ENCODE results near the gene ZNF407. TPM values are rescaled to one million over a fixed set of nuclear protein-coding genes. Genes with fewer than 3 reads are reported as not detected.

The ZNF407 gene
- total RNA-seq, 1 experiment from 2014 or later, result 7.6 TPM

DNA sequence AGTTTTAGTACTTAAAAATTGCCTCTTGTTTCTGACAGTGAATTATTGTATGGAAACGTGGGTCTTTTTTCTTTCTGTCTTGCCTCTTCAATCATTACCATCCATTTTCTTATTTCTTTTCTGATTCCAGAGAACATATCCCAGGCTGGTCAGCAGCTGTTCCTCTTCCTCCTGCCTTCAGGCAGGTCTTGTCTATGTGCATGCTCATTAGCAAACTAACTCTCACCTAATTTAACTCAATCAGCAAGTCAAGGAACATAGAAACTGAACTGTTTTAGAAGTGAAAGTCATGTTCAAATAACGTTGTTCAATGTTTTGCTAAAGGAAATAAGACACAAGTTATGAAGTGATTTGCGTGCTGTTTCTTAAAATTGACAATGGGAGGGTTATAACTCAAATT lies 369.8 kb downstream of the ZNF407 start:
- ATAC-seq, result no peak
- TF ChIP-seq ELF1 (IDR thresholded peaks at IDR 0.05; ENCODE audit: borderline replicate concordance, low read depth), result no peak
- Histone ChIP-seq H3K27me3 (ENCODE audit: insufficient read depth, low read length) (no peaks in the 10 kb centered on the region), H3K4me1 (ENCODE audit: control insufficient read depth in 1 of 2, insufficient read depth in 2 of 2, low read length in 2 of 2) (no peaks in the 10 kb centered on the region), H3K9ac (ENCODE audit: low read length) (no peak overlapping the region), H3K9me3 (ENCODE audit: control insufficient read depth in 1 of 2, insufficient read depth in 1 of 2, low read depth in 1 of 2, low read length in 2 of 2) (no peaks in the 10 kb centered on the region), H3K4me2 (ENCODE audit: low read length) (no peak overlapping the region), H3K36me3 (ENCODE audit: control insufficient read depth in 1 of 2, insufficient read depth in 2 of 2, low read length in 2 of 2) (no peaks in the 10 kb centered on the region), H3K9me2 (ENCODE audit: insufficient read depth) (no peaks in the 10 kb centered on the region), H3K79me2 (ENCODE audit: insufficient read depth, low read length) (no peaks in the 10 kb centered on the region), H3K4me3 (replicated peaks in 1 of 2; ENCODE audit: low read depth in 1 of 2, low read length in 2 of 2) (no peak overlapping the region), H2AFZ (ENCODE audit: low read depth, low read length, poor library complexity, severe bottlenecking) (no peak overlapping the region), H3K27ac (ENCODE audit: low read depth, low read length) (no peak overlapping the region), H4K20me1 (ENCODE audit: insufficient read depth) (no peaks in the 10 kb centered on the region)
- ChIA-PET CTCF (no interaction called here), RAD21 (ENCODE audit: low non-redundant PET in 1 of 2, low total read pairs in 2 of 2, uncharacterized antibody in 2 of 2, unreplicated experiment in 2 of 2) (no interaction called here), POLR2A (no interaction called here)
- intact Hi-C loops (cut with micrococcal nuclease), result no loop called here
- BruUV-seq (replicated peaks), result no TSS peak
- DNase-seq (ENCODE audit: low read depth, low spot score), result no peak

DNA sequence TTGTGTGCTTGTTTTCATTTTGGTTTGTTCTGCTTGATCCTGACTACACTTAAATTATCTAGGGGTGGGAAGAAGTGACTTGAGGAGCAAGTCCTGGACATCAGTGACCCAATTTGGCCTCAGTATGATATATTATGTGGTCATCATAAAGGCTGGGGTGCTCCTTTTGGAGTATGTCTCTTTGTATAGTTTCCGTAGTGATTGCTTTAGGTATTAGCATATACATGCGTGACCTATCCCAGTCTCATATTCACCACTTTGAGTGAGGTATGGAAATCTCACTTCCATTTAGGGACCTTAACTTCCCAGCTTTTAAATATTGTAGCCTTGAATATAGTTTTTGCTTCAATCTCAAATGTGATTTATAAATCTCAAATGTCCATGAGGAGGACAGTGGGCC lies 370.3 kb downstream of the ZNF407 start:
- H3K36me3 ChIP-seq (ENCODE audit: control insufficient read depth in 1 of 2, insufficient read depth in 2 of 2, low read length in 2 of 2), result no peaks in the 10 kb centered on the region
- H3K4me1 ChIP-seq (ENCODE audit: control insufficient read depth in 1 of 2, insufficient read depth in 2 of 2, low read length in 2 of 2), result no peaks in the 10 kb centered on the region
- H4K20me1 ChIP-seq (ENCODE audit: insufficient read depth), result no peaks in the 10 kb centered on the region
- H3K79me2 ChIP-seq (ENCODE audit: insufficient read depth, low read length), result no peaks in the 10 kb centered on the region
- ChIA-PET CTCF (no interaction called here), POLR2A (no interaction called here), RAD21 (ENCODE audit: low non-redundant PET in 1 of 2, low total read pairs in 2 of 2, uncharacterized antibody in 2 of 2, unreplicated experiment in 2 of 2) (no interaction called here)
- H3K9ac ChIP-seq (ENCODE audit: low read length), result no peak overlapping the region
- DNase-seq (ENCODE audit: low read depth, low spot score) (no peak), ATAC-seq (no peak)
- H3K9me2 ChIP-seq (ENCODE audit: insufficient read depth), result no peaks in the 10 kb centered on the region
- H3K27ac ChIP-seq (ENCODE audit: low read depth, low read length), result no peak overlapping the region
- no peaks in the 10 kb centered on the region for H3K27me3 ChIP-seq (ENCODE audit: insufficient read depth, low read length)
- no peak overlapping the region for H2AFZ ChIP-seq (ENCODE audit: low read depth, low read length, poor library complexity, severe bottlenecking)
- no TSS peak for BruUV-seq (replicated peaks)
- no peak overlapping the region for H3K4me2 ChIP-seq (ENCODE audit: low read length)
- H3K9me3 ChIP-seq (ENCODE audit: control insufficient read depth in 1 of 2, insufficient read depth in 1 of 2, low read depth in 1 of 2, low read length in 2 of 2), result no peaks in the 10 kb centered on the region
- H3K4me3 ChIP-seq (replicated peaks in 1 of 2; ENCODE audit: low read depth in 1 of 2, low read length in 2 of 2), result no peak overlapping the region
- intact Hi-C loops (cut with micrococcal nuclease), result no loop called here
- TF ChIP-seq, protein P1, sequence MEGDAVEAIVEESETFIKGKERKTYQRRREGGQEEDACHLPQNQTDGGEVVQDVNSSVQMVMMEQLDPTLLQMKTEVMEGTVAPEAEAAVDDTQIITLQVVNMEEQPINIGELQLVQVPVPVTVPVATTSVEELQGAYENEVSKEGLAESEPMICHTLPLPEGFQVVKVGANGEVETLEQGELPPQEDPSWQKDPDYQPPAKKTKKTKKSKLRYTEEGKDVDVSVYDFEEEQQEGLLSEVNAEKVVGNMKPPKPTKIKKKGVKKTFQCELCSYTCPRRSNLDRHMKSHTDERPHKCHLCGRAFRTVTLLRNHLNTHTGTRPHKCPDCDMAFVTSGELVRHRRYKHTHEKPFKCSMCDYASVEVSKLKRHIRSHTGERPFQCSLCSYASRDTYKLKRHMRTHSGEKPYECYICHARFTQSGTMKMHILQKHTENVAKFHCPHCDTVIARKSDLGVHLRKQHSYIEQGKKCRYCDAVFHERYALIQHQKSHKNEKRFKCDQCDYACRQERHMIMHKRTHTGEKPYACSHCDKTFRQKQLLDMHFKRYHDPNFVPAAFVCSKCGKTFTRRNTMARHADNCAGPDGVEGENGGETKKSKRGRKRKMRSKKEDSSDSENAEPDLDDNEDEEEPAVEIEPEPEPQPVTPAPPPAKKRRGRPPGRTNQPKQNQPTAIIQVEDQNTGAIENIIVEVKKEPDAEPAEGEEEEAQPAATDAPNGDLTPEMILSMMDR (IDR thresholded peaks at IDR 0.05 in 2 of 3, conservative IDR thresholded peaks at IDR 0.05 in 1 of 3; ENCODE audit: borderline replicate concordance in 1 of 3, insufficient read depth in 1 of 3, low read depth in 2 of 3, low read length in 2 of 3), result no peak
- TF ChIP-seq YY1 (IDR thresholded peaks at IDR 0.05; ENCODE audit: extremely low read depth, insufficient replicate concordance, low read depth, low read length) (no peak), TCF7L2 (IDR thresholded peaks at IDR 0.05; ENCODE audit: borderline replicate concordance, extremely low read depth, insufficient read depth, insufficient read length) (no peak), CEBPB (IDR thresholded peaks at IDR 0.05; ENCODE audit: low read depth) (no peak), ZNF274 (IDR thresholded peaks at IDR 0.05; ENCODE audit: low read depth, low read length) (no peak), CBX3 (IDR thresholded peaks at IDR 0.05; ENCODE audit: low read depth) (no peak), FOSL1 (IDR thresholded peaks at IDR 0.05; ENCODE audit: low read depth) (no peak), JUND (IDR thresholded peaks at IDR 0.05) (no peak), ATF3 (IDR thresholded peaks at IDR 0.05) (no peak), EZH2 (IDR thresholded peaks at IDR 0.05) (no peak), SP1 (IDR thresholded peaks at IDR 0.05; ENCODE audit: low read depth) (no peak), POLR2AphosphoS5 (IDR thresholded peaks at IDR 0.05; ENCODE audit: low read depth, low read length) (no peak), ZFX (IDR thresholded peaks at IDR 0.05) (no peak), RAD21 (IDR thresholded peaks at IDR 0.05; ENCODE audit: low read depth) (no peak), ZBTB33 (IDR thresholded peaks at IDR 0.05; ENCODE audit: extremely low read depth, insufficient replicate concordance, low read length) (no peak)
- TF ChIP-seq, protein P2, sequence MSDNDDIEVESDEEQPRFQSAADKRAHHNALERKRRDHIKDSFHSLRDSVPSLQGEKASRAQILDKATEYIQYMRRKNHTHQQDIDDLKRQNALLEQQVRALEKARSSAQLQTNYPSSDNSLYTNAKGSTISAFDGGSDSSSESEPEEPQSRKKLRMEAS (IDR thresholded peaks at IDR 0.05), result no peak
